CD14-positive monocyte (primary cell): ENCODE results near the gene SYNJ2. TPM values are rescaled to one million over a fixed set of nuclear protein-coding genes. Genes with fewer than 3 reads are reported as not detected.

Experiments used
- DNase-seq, 3 donors: peaks; one replicate each; pipeline ENCODE4 v3.0.0-alpha.2; 2011 to 2022
- H2AFZ ChIP-seq: 2 replicates; pipeline ENCODE4 v1.6.0; 2012; ENCODE audit warnings: mild to moderate bottlenecking, low read depth, low read length, inconsistent platforms; ENCODE audit not compliant: insufficient read depth, poor library complexity, severe bottlenecking
- H3K27ac ChIP-seq, 2 donors: 1 replicate in 1 of 2; 2 replicates in 1 of 2; pipeline ENCODE4 v1.5.1; 2012 to 2013; ENCODE audit warnings: low read length in 2 of 2, control low read depth in 1 of 2, inconsistent platforms in 1 of 2, low read depth in 1 of 2, mild to moderate bottlenecking in 1 of 2
- H3K27me3 ChIP-seq, 2 donors: one replicate each; pipeline versions ENCODE4 v1.6.0 to v1.6.1; 2011 to 2013; ENCODE audit warnings: low read length in 2 of 2; ENCODE audit not compliant: control insufficient read depth in 2 of 2, insufficient read depth in 2 of 2
- H3K36me3 ChIP-seq, 2 donors: replicated peaks in 1 of 2; 1 replicate in 1 of 2; 2 replicates in 1 of 2; pipeline versions ENCODE4 v1.5.1 to v1.6.1; 2012 to 2013; ENCODE audit warnings: low read length in 2 of 2, control low read depth in 1 of 2, inconsistent platforms in 1 of 2, mild to moderate bottlenecking in 1 of 2; ENCODE audit not compliant: insufficient read depth in 2 of 2, control insufficient read depth in 1 of 2
- H3K4me1 ChIP-seq, 2 donors: 1 replicate in 1 of 2; 2 replicates in 1 of 2; pipeline versions ENCODE4 v1.5.1 to v1.6.1; 2012 to 2013; ENCODE audit warnings: low read length in 2 of 2, control low read depth in 1 of 2, inconsistent platforms in 1 of 2, mild to moderate bottlenecking in 1 of 2, moderate library complexity in 1 of 2; ENCODE audit not compliant: insufficient read depth in 2 of 2, control insufficient read depth in 1 of 2
- H3K4me2 ChIP-seq: replicated peaks from 2 replicates; pipeline ENCODE3; 2012; ENCODE audit warnings: low read length, moderate library complexity, mild to moderate bottlenecking; ENCODE audit not compliant: poor library complexity, severe bottlenecking; ENCODE audit errors: extremely low read depth
- H3K4me3 ChIP-seq, 3 experiments: fragments of 200-600 bp in 1 of 3; sonication (generic) in 1 of 3; replicated peaks in 1 of 3; 1 replicate in 2 of 3; 2 replicates in 1 of 3; pipeline ENCODE4 v1.5.1; 2011 to 2013; ENCODE audit warnings: low read length in 3 of 3, mild to moderate bottlenecking in 3 of 3, control low read depth in 2 of 3, low read depth in 2 of 3, inconsistent platforms in 1 of 3, moderate library complexity in 1 of 3
- H3K79me2 ChIP-seq: 2 replicates; pipeline ENCODE4 v1.6.0; 2012; ENCODE audit warnings: mild to moderate bottlenecking, control low read depth, inconsistent platforms, low read length, moderate library complexity; ENCODE audit not compliant: insufficient read depth
- H3K9ac ChIP-seq: 2 replicates; pipeline ENCODE4 v1.6.0; 2017; ENCODE audit warnings: low read length, mild to moderate bottlenecking; ENCODE audit not compliant: insufficient read depth, poor library complexity, severe bottlenecking
- H3K9me3 ChIP-seq, 2 donors: replicated peaks in 1 of 2; 1 replicate in 1 of 2; 2 replicates in 1 of 2; pipeline versions ENCODE4 v1.5.1 to v1.6.1; 2012 to 2013; ENCODE audit warnings: low read length in 2 of 2, control low read depth in 1 of 2; ENCODE audit not compliant: control insufficient read depth in 1 of 2, insufficient read depth in 1 of 2
- H4K20me1 ChIP-seq: 2 replicates; pipeline ENCODE4 v1.6.0; 2012; ENCODE audit warnings: mild to moderate bottlenecking, low read length, control low read depth, moderate library complexity; ENCODE audit not compliant: insufficient read depth
- H3K27ac Mint-ChIP-seq, 7 donors: one replicate each; pipeline ENCODE4 v1.8.0; 2020; ENCODE audit warnings: mild to moderate bottlenecking in 7 of 7, mixed read lengths in 7 of 7, moderate library complexity in 6 of 7, inconsistent platforms in 2 of 7
- H3K27me3 Mint-ChIP-seq, 3 donors: one replicate each; pipeline ENCODE4 v1.8.0; 2021 to 2022; ENCODE audit warnings: low read depth in 3 of 3, mild to moderate bottlenecking in 3 of 3, mixed read lengths in 3 of 3, moderate library complexity in 3 of 3, inconsistent platforms in 1 of 3
- H3K36me3 Mint-ChIP-seq, 2 donors: one replicate each; pipeline ENCODE4 v1.8.0; 2020; ENCODE audit warnings: mixed read lengths in 2 of 2, inconsistent platforms in 1 of 2, mild to moderate bottlenecking in 1 of 2
- H3K4me1 Mint-ChIP-seq: one replicate; pipeline ENCODE4 v1.8.0; 2020; ENCODE audit warnings: mild to moderate bottlenecking, mixed read lengths
- H3K4me3 Mint-ChIP-seq, 2 donors: one replicate each; pipeline ENCODE4 v1.8.0; 2020; ENCODE audit warnings: mild to moderate bottlenecking in 2 of 2, mixed read lengths in 2 of 2, moderate library complexity in 1 of 2
- H3K9me3 Mint-ChIP-seq, 7 donors: one replicate each; pipeline ENCODE4 v1.8.0; 2020 to 2022; ENCODE audit warnings: mixed read lengths in 7 of 7, mild to moderate bottlenecking in 6 of 7, moderate library complexity in 6 of 7, inconsistent platforms in 2 of 7
- WGBS: methylation state at CpG from one replicate; pipeline ENCODE4 v1.1.5; 2013; ENCODE audit warnings: missing lambda C conversion rate; ENCODE audit not compliant: insufficient coverage; 5-methylcytosine and 5-hydroxymethylcytosine counted together
- intact Hi-C, 2 donors: fragments of 100-400 bp; cut with micrococcal nuclease; formaldehyde crosslinking; loops; one replicate each; pipeline versions ENCODE4 v1.15.0 to v1.15.1; 2023
- polyA plus RNA-seq, 3 donors: library from polyadenylated mRNA; depleted of rRNA in 1 of 3; unstranded in 2 of 3; stranded (reverse) in 1 of 3; fragments of 300-500 nt in 2 of 3; fragments of >200 nt in 1 of 3; fragmentation: Illumina TruSeq in 2 of 3; gene quantifications; 1 replicate in 2 of 3; 2 replicates in 1 of 3; pipeline ENCODE4 v1.2.3, GENCODE V29; 2012 to 2021
- TF ChIP-seq, protein P1 (sequence below): fragments of 200-600 bp; IDR thresholded peaks from one replicate; pipeline ENCODE4 v1.8.0; 2022; ENCODE audit warnings: antibody characterized with exemption, mild to moderate bottlenecking

SYNJ2 gene
- polyA plus RNA-seq, 3 donors = 0.82 to 2.0 (median 1.6) TPM

DNA sequence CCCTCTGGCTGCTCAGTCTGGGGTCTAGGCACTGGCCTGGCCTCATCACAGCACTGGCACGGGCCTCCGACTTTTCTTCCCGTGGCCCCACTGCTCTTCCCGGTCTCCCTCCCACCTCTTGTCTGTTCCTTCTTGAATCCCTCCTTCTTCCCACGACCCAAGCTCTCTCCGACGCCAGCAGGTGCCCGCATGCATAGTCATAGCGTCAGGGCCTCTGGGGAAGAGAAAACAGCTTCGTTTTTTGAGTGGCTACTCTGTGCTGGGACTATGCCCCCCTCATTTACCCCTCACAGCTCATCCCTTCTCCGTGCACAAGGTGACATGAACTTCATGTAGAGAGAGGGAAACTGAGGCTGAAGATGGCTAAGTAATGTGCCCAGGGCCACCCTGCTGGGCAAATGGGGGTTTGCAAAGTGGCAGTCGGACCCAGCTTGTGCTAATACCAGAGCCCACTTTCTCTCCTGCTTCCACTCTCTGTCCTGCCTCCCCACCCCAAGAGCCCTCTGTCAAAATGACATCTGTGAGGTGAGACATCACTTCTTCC lies 59.2 kb downstream of the SYNJ2 start:
- peaks cover 0 to 3% (median 0%) of the 10 kb centered on the region in 7 donors for H3K9me3 Mint-ChIP-seq
- no peaks in the 10 kb centered on the region for H4K20me1 ChIP-seq
- peaks cover 4 to 9% of the 10 kb centered on the region in 2 donors for H3K36me3 Mint-ChIP-seq
- no peak overlapping the region for H3K4me3 Mint-ChIP-seq
- no peak overlapping the region for H3K4me2 ChIP-seq
- peak overlapping the region in 5 of 7 donors; percentile 45 to 87 (median 63) for H3K27ac Mint-ChIP-seq
- no peaks in the 10 kb centered on the region for H3K79me2 ChIP-seq
- H3K27me3 ChIP-seq = no peaks in the 10 kb centered on the region
- TF ChIP-seq, protein P1, sequence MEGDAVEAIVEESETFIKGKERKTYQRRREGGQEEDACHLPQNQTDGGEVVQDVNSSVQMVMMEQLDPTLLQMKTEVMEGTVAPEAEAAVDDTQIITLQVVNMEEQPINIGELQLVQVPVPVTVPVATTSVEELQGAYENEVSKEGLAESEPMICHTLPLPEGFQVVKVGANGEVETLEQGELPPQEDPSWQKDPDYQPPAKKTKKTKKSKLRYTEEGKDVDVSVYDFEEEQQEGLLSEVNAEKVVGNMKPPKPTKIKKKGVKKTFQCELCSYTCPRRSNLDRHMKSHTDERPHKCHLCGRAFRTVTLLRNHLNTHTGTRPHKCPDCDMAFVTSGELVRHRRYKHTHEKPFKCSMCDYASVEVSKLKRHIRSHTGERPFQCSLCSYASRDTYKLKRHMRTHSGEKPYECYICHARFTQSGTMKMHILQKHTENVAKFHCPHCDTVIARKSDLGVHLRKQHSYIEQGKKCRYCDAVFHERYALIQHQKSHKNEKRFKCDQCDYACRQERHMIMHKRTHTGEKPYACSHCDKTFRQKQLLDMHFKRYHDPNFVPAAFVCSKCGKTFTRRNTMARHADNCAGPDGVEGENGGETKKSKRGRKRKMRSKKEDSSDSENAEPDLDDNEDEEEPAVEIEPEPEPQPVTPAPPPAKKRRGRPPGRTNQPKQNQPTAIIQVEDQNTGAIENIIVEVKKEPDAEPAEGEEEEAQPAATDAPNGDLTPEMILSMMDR = no peak
- intact Hi-C loops = loop anchor here in 1 of 2 donors (5.0 kb wide), 1 partner anchor 36 kb away; no protein-coding TSS in a partner anchor
- no peaks in the 10 kb centered on the region for H3K9me3 ChIP-seq
- H3K27me3 Mint-ChIP-seq = peaks cover 7 to 10% (median 9%) of the 10 kb centered on the region in 3 donors
- 60% methylated on average over 4 of the region's 12 CpGs for WGBS
- H2AFZ ChIP-seq = peak overlapping the region; percentile 32
- H3K9ac ChIP-seq = no peak overlapping the region
- H3K36me3 ChIP-seq = no peaks in the 10 kb centered on the region
- H3K4me1 ChIP-seq = peaks cover 18 to 20% of the 10 kb centered on the region in 2 donors
- H3K4me1 Mint-ChIP-seq = peaks cover 16% of the 10 kb centered on the region
- DNase-seq = no peak
- H3K4me3 ChIP-seq = no peak overlapping the region
- H3K27ac ChIP-seq = no peak overlapping the region

DNA sequence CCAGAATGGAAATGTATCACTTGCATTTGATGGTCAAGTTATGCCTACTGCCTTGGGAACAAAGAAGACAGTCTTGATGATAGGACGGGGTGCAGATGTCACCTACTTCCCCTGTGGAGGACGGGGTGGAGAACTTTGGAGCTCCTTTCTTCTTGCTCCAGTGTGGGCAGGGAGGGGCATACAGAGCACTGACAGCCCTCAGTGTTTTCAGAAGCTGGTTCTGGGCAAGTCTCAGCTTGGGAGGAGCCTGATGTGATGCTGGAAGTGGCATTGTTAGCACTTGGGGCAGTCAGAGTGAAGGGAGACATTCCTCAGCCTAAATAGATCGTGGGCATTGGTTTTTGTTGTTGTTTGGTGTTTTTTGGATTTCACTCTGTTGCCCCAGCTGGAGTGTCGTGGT lies 59.7 kb downstream of the SYNJ2 start:
- Histone ChIP-seq H3K27ac (no peak overlapping the region), H4K20me1 (no peaks in the 10 kb centered on the region), H3K27me3 (no peaks in the 10 kb centered on the region), H3K79me2 (no peaks in the 10 kb centered on the region), H3K36me3 (no peaks in the 10 kb centered on the region), H3K4me1 (peaks cover 18 to 20% of the 10 kb centered on the region in 2 donors), H3K4me2 (no peak overlapping the region), H3K9me3 (no peaks in the 10 kb centered on the region), H3K4me3 (no peak overlapping the region), H3K9ac (no peak overlapping the region), H2AFZ (peak overlapping the region; percentile 32)
- 79% methylated on average over 2 of the region's 4 CpGs for WGBS
- no peak for DNase-seq
- peaks cover 7 to 10% (median 9%) of the 10 kb centered on the region in 3 donors for H3K27me3 Mint-ChIP-seq
- H3K9me3 Mint-ChIP-seq = peaks cover 0 to 2% (median 0%) of the 10 kb centered on the region in 7 donors
- peaks cover 16% of the 10 kb centered on the region for H3K4me1 Mint-ChIP-seq
- peak overlapping the region in 3 of 7 donors; percentile 27 to 52 (median 45) for H3K27ac Mint-ChIP-seq
- intact Hi-C loops = loop anchor here in 1 of 2 donors (5.0 kb wide), 1 partner anchor 36 kb away; no protein-coding TSS in a partner anchor
- H3K36me3 Mint-ChIP-seq = peaks cover 4 to 9% of the 10 kb centered on the region in 2 donors
- TF ChIP-seq, protein P1 = no peak
- H3K4me3 Mint-ChIP-seq = no peak overlapping the region
